ENCODE data around the gene TMEM222. TPM values are rescaled to one million over a fixed set of nuclear protein-coding genes. Genes with fewer than 3 reads are reported as not detected.

The TMEM222 gene
- polyA plus RNA-seq, 1 donor from 2014 or later = 80.6 TPM

DNA sequence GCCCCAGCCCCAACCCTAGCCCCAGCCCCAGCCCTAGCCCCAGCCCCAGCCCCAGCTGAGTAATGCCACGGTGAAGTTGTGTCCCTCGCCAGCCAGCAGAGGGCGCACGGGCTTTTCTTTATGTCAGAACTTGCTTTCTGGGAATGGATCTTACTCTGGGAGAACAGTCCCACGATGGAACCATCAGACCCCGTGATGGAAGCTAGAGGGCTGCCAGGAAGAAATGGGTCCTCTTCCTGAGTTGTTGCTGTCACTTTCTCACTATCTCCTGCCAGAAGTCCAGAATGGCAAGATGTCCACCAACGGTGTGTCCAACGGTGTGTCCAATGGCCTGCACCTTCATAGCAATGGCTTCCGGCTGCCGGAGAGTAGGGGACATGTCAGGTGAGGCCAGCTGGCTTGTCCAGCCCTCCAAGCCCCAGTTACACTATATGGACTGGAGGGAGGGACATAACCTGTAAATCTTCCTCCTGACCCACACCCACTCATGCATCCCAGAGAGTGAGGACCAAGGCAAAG lies 25.1 kb upstream of the TMEM222 start:
- no peak overlapping the region for H3K9ac ChIP-seq (ENCODE audit: low read length)
- H3F3A ChIP-seq (ENCODE audit: insufficient read depth, low read length, poor library complexity, severe bottlenecking) = no peaks in the 10 kb centered on the region
- H3K4me2 ChIP-seq (ENCODE audit: low read length) = no peak overlapping the region
- no peaks in the 10 kb centered on the region for H4K20me1 ChIP-seq (ENCODE audit: insufficient read depth)
- no peaks in the 10 kb centered on the region for H3K36me3 ChIP-seq (ENCODE audit: insufficient read depth, low read length)
- TF ChIP-seq, protein P1, sequence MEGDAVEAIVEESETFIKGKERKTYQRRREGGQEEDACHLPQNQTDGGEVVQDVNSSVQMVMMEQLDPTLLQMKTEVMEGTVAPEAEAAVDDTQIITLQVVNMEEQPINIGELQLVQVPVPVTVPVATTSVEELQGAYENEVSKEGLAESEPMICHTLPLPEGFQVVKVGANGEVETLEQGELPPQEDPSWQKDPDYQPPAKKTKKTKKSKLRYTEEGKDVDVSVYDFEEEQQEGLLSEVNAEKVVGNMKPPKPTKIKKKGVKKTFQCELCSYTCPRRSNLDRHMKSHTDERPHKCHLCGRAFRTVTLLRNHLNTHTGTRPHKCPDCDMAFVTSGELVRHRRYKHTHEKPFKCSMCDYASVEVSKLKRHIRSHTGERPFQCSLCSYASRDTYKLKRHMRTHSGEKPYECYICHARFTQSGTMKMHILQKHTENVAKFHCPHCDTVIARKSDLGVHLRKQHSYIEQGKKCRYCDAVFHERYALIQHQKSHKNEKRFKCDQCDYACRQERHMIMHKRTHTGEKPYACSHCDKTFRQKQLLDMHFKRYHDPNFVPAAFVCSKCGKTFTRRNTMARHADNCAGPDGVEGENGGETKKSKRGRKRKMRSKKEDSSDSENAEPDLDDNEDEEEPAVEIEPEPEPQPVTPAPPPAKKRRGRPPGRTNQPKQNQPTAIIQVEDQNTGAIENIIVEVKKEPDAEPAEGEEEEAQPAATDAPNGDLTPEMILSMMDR (IDR thresholded peaks at IDR 0.05; ENCODE audit: poor library complexity, severe bottlenecking) = peak; percentile 71
- TF ChIP-seq SMC3 (conservative IDR thresholded peaks at IDR 0.05; ENCODE audit: poor library complexity) (peak; percentile 74), RAD21 (conservative IDR thresholded peaks at IDR 0.05) (peak; percentile 66), MXI1 (conservative IDR thresholded peaks at IDR 0.05; ENCODE audit: poor library complexity, severe bottlenecking) (no peak)
- TF ChIP-seq, protein P2, sequence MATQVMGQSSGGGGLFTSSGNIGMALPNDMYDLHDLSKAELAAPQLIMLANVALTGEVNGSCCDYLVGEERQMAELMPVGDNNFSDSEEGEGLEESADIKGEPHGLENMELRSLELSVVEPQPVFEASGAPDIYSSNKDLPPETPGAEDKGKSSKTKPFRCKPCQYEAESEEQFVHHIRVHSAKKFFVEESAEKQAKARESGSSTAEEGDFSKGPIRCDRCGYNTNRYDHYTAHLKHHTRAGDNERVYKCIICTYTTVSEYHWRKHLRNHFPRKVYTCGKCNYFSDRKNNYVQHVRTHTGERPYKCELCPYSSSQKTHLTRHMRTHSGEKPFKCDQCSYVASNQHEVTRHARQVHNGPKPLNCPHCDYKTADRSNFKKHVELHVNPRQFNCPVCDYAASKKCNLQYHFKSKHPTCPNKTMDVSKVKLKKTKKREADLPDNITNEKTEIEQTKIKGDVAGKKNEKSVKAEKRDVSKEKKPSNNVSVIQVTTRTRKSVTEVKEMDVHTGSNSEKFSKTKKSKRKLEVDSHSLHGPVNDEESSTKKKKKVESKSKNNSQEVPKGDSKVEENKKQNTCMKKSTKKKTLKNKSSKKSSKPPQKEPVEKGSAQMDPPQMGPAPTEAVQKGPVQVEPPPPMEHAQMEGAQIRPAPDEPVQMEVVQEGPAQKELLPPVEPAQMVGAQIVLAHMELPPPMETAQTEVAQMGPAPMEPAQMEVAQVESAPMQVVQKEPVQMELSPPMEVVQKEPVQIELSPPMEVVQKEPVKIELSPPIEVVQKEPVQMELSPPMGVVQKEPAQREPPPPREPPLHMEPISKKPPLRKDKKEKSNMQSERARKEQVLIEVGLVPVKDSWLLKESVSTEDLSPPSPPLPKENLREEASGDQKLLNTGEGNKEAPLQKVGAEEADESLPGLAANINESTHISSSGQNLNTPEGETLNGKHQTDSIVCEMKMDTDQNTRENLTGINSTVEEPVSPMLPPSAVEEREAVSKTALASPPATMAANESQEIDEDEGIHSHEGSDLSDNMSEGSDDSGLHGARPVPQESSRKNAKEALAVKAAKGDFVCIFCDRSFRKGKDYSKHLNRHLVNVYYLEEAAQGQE (IDR thresholded peaks at IDR 0.05; ENCODE audit: borderline replicate concordance) = no peak
- no peaks in the 10 kb centered on the region for H3K9me2 ChIP-seq (ENCODE audit: insufficient read depth, low read length)
- no peak overlapping the region for H3K4me3 ChIP-seq (ENCODE audit: low read length)
- no peak overlapping the region for H2AFZ ChIP-seq (ENCODE audit: low read depth, low read length)
- H3K79me2 ChIP-seq (replicated peaks; ENCODE audit: insufficient read depth, low read length) = no peaks in the 10 kb centered on the region
- H3K27me3 ChIP-seq (ENCODE audit: insufficient read depth, low read depth, low read length) = no peaks in the 10 kb centered on the region
- no peak overlapping the region for H3K27ac ChIP-seq (ENCODE audit: low read length)
- no peaks in the 10 kb centered on the region for H3K9me3 ChIP-seq (ENCODE audit: low read length)

DNA sequence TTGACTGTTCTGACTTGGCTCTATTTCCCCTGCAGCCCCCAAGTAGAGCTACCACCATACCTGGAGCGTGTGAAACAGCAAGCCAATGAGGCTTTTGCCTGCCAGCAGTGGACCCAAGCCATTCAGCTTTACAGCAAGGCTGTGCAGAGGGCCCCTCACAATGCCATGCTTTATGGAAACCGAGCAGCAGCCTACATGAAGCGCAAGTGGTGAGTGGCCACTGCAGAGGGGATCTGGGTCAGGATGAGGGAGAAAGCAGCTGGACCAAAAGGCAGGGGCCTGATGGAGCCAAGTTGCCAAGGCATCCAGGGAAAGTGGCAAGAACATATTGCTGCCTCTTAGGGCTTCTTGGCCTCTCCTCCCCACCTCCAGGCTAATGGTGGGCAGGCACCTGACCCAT lies 24.1 kb upstream of the TMEM222 start:
- no peak for TF ChIP-seq EP300 (conservative IDR thresholded peaks at IDR 0.05; ENCODE audit: poor library complexity, severe bottlenecking)
- TF ChIP-seq, protein P1 (IDR thresholded peaks at IDR 0.05; ENCODE audit: poor library complexity, severe bottlenecking) = no peak
- TF ChIP-seq MXI1 (conservative IDR thresholded peaks at IDR 0.05; ENCODE audit: poor library complexity, severe bottlenecking) = no peak
- TF ChIP-seq, protein P2 (IDR thresholded peaks at IDR 0.05; ENCODE audit: borderline replicate concordance) = no peak
- no peak for TF ChIP-seq POLR2AphosphoS5 (IDR thresholded peaks at IDR 0.05)
- TF ChIP-seq TAF1 (IDR thresholded peaks at IDR 0.05; ENCODE audit: low read depth) = no peak
- no peak for TF ChIP-seq RAD21 (conservative IDR thresholded peaks at IDR 0.05)
- TF ChIP-seq SMC3 (conservative IDR thresholded peaks at IDR 0.05; ENCODE audit: poor library complexity) = no peak
- no peak for TF ChIP-seq EZH2 (IDR thresholded peaks at IDR 0.05; ENCODE audit: borderline replicate concordance, insufficient read depth, low read length, poor library complexity, severe bottlenecking)
- Histone ChIP-seq H3K9me2 (ENCODE audit: insufficient read depth, low read length) (no peaks in the 10 kb centered on the region), H3K36me3 (ENCODE audit: insufficient read depth, low read length) (no peaks in the 10 kb centered on the region)

More for the DNA sequence above, 24.1 kb upstream of the TMEM222 start:
- Histone ChIP-seq H3K4me3 (ENCODE audit: low read length) (no peak overlapping the region), H4K20me1 (ENCODE audit: insufficient read depth) (no peaks in the 10 kb centered on the region), H3K9me3 (ENCODE audit: low read length) (no peaks in the 10 kb centered on the region), H3K27me3 (ENCODE audit: insufficient read depth, low read depth, low read length) (no peaks in the 10 kb centered on the region), H3K27ac (ENCODE audit: low read length) (no peak overlapping the region), H3K79me2 (replicated peaks; ENCODE audit: insufficient read depth, low read length) (no peaks in the 10 kb centered on the region), H2AFZ (ENCODE audit: low read depth, low read length) (no peak overlapping the region), H3K4me2 (ENCODE audit: low read length) (no peak overlapping the region), H3F3A (ENCODE audit: insufficient read depth, low read length, poor library complexity, severe bottlenecking) (no peaks in the 10 kb centered on the region), H3K9ac (ENCODE audit: low read length) (no peak overlapping the region)
